GM15510 (cell line): ENCODE results near the gene NGLY1.

ENCODE experiments used
- POLR2A ChIP-seq: IDR thresholded peaks from 3 replicates; pipeline ENCODE4 v1.6.1; 2011; ENCODE audit warnings: borderline replicate concordance; ENCODE audit not compliant: insufficient read length; ENCODE audit errors: extremely low read depth

Gene NGLY1

DNA sequence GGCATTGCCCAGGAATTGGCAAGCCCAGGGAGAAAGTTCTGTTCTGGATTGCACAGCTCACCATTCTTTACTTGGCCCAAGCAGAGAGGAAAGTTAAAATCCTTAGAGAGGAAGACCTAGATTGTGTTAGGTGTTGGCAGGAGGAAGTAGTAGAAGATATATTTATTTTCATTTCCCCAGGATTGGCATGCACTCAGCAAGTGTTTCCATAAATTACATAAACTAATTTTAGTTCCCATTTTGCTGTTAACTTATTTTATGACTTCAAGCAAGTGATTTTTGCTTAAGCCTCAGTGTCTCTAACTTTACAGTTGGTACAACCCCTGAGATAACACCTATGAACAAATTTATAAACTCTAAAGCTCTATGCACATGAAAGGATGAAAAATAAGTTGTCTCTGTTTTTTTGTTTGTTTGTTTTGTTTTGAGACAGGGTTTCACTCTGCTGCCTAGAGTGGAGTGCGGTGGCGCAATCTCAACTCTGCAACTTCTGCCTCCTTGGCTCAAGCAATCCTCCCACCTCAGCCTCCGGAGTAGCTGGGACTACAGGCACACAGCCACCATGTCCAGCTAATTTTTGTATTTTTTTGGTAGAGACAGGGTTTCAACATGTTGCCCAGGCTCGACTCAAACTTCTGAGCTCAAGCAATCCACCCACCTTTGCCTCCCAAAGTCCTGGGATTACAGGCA, 87.4 kb downstream of the NGLY1 start:
- no peak for TF ChIP-seq POLR2A

DNA sequence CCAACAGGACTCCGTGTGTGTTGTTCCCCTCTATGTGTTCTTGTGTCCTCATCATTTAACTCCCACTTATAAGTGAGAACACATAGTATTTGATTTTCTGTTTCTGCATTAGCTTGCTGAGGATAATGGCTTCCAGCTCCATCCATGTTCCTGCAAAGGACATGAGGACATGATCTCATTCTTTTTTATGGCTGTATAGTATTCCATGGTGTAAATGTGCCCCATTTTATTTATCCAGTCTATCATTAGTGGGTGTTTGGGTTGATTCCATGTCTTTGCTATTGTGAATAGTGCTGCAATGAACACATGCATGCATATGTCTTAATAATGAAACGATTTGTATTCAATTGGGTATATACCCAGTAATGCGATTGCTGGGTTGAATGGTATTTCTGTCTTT, 90.0 kb downstream of the NGLY1 start:
- no peak for TF ChIP-seq POLR2A

DNA sequence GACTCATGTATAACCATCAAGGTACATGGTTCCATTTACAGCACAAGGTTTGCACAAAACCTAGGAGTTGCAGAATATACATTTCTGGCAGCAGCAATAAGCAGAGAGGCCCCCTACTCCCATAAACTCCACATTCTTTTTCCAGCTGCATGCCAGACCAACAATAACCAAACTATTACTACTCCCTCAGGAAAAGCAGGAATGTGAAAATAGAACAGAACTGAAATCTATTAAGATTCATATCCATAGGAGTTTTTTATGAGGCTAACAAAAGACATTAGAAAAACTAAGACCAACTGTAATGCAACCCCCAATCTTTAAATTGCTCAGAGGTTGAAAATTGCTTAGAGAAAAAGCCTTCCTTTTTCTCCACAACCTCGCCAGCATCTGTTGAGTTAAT, 90.9 kb downstream of the NGLY1 start:
- no peak for TF ChIP-seq POLR2A

DNA sequence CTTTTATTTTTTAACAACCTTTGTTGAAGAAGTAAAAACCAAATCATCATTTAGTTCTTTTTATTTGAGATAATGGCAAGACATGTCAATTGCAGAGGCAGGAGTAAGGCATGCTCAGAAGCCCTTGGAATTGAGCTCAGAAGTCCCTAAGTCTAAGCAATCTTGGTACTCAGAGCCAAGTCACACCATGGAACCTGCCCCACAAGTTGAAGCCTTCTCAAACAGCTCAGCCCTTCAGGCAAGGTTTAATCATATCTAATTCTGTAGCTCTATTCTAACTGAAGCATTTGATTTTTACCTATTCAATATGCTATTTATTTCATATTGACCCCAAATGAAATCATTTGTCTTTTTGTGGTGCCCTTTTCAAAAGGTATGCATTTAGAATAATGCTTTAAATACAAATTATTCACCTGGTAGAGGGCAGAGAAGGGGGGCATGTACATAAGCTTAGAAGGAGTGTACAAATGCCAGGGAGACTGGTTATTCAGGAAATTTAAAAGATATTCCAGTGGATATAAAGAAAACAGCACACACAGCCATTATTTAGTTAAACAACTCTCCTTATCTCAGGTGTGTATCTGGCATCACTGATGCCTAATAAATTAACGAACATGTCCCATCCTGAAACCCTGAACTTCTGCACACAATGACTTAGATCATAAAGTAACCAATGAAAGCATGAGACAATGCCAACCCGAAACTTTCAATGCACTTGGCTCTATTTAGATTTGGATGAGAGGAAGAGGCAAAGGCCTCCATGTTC, 92.3 kb downstream of the NGLY1 start:
- TF ChIP-seq POLR2A = no peak

GRCh38 chr3:25689226-25689625, 94.0 kb downstream of the NGLY1 start:
- TF ChIP-seq POLR2A = no peak

- no peak for TF ChIP-seq POLR2A
Observed at GRCh38 chr3:25687742-25688141, 95.5 kb downstream of the NGLY1 start.

DNA sequence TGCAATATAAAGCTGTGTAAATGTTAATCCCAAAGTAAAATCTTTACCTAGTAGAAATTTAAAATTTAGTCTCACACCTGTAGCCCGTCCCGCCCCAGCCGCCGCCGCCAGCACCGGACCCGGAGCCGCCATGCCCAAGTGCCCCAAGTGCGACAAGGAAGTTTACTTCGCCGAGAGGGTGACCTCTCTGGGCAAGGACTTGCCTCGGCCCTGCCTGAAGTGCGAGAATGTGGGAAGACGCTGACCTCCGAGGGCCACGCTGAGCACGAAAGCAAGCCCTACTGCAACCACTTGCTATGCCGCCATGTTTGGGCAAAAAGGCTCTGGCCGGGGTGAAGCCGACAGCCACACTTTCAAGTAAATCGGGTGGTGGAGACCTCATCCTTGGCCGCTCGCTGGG, 96.5 kb downstream of the NGLY1 start:
- TF ChIP-seq POLR2A = no peak

DNA sequence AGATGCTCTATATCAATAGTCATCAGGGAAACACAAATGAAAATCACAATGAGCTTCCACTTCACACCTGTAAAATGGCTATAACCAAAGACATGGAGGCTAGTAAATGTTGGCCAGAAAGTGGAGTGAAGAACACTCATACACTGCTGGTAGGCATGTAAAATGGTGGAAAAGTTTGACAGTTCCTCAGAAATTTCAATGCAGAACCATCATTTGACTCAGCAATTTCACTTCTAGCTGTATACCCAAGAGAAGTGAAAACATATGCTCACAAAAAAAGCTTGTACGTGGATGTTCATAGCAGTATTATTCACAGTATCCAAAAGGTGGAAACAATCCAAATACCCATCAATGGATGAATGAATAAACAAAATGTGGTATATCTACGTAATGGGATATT, 99.4 kb downstream of the NGLY1 start:
- no peak for TF ChIP-seq POLR2A

- no peak for TF ChIP-seq POLR2A
Observed at GRCh38 chr3:25683410-25683809, 99.8 kb downstream of the NGLY1 start.

- no peak for TF ChIP-seq POLR2A
Observed at GRCh38 chr3:25679642-25680302, 103.5 kb downstream of the NGLY1 start.

GRCh38 chr3:25679166-25679565, 104.1 kb downstream of the NGLY1 start:
- TF ChIP-seq POLR2A = no peak

DNA sequence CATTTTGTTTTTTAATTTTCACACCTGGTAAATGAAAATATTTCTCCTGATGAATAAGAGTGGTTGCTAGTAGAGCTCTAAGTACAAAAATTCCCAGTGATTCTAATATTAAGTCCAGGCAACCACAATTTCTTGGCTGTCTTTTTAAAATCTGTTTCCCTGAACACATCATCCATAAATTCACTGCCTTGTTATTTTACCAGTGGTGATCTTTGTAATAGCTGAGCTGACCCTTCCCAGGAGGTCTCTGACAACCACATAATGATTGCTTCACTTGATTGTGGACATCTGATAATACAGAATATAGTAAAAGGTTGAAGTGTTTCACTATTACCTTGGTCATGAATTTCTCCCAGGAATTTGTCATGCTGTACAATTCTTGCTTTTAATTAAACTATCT, 104.7 kb downstream of the NGLY1 start:
- TF ChIP-seq POLR2A = no peak

DNA sequence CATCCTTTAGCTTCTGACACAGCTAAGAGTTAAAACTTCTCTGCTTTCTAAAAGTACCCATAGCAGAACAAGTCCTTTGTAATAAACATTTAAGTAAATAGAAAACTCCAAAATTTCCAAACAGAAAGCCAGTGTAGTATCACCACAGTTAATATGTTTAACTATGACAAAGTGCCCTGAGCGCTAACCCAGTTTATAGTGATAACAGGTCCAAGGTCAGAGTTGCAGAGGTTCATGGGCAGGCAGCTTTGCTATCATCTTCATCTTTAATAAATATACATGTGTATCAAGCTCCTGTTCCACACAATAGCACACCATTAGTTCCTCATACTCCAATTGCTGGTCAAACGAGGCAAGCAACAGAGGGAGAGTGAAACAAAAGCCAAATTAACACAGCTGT, 106.1 kb downstream of the NGLY1 start:
- TF ChIP-seq POLR2A = no peak

- no peak for TF ChIP-seq POLR2A
Observed at GRCh38 chr3:25674670-25675069, 108.6 kb downstream of the NGLY1 start.

DNA sequence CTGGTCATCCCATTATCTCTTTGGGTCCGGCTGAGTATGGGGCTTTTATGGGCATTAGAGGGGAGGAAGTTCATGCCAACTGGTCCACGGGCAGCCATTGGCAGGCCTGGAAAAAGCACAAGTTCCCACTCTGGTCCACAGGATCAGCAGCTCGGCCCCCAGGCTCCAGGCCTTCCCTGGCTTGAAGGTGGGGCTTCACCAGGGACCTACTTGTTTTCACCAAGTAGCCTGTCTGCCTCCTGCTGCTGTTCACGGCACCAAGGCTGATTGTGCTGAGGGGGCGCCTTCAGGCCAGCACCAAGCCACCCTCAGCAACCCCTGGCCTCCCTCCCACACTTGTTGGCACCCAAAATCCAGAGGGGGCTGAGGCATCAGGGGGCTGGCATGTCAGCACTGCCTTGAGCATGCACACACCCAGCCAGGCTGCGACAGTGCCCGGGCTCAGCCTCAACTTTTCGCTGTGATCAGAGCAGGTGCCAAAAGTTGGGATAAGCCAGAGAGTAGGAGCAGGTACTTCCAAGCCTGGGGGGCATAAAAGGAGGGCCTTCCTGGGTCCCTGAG, 109.4 kb downstream of the NGLY1 start:
- TF ChIP-seq POLR2A = no peak
